ENCODE data around the gene LTB4R2.
A peak's percentile ranks its signal among the peaks of the same experiment; 100 is the strongest.

LTB4R2 gene

GRCh38 chr14:24270537-24271133, 39.3 kb upstream of the LTB4R2 start:
- DNase-seq (ENCODE audit: low read depth), result no peak
- H3K4me3 ChIP-seq (ENCODE audit: low read depth, low read length), result peak overlapping the region; percentile 92
- TF ChIP-seq CTCF (IDR thresholded peaks at IDR 0.05; ENCODE audit: insufficient read depth, low read depth, low read length, missing control alignments), result no peak

GRCh38 chr14:24271134-24271833, 38.7 kb upstream of the LTB4R2 start, which contains the start of gene RABGGTA:
Gene RABGGTA (minus strand): TSS chr14:24271597. CDS start chr14:24271115, 482 bp downstream.
- TF ChIP-seq CTCF (IDR thresholded peaks at IDR 0.05; ENCODE audit: insufficient read depth, low read depth, low read length, missing control alignments), result peak; percentile 88
- peak within 1 kb of the TSS; percentile 92 for H3K4me3 ChIP-seq (ENCODE audit: low read depth, low read length)
- DNase-seq (ENCODE audit: low read depth), result peak; percentile 98

GRCh38 chr14:24271834-24272263, 38.1 kb upstream of the LTB4R2 start:
- TF ChIP-seq CTCF (IDR thresholded peaks at IDR 0.05; ENCODE audit: insufficient read depth, low read depth, low read length, missing control alignments), result no peak
- H3K4me3 ChIP-seq (ENCODE audit: low read depth, low read length), result peak overlapping the region; percentile 92
- DNase-seq (ENCODE audit: low read depth), result no peak

- no peak overlapping the region; the same call in 1 of the 2 replicates for H3K4me3 ChIP-seq (ENCODE audit: low read depth, low read length)
- TF ChIP-seq CTCF (IDR thresholded peaks at IDR 0.05; ENCODE audit: insufficient read depth, low read depth, low read length, missing control alignments), result no peak
- DNase-seq (ENCODE audit: low read depth), result no peak
Observed at GRCh38 chr14:24272467-24272866, 37.5 kb upstream of the LTB4R2 start.

- peak; percentile 8 for TF ChIP-seq CTCF (IDR thresholded peaks at IDR 0.05; ENCODE audit: insufficient read depth, low read depth, low read length, missing control alignments)
- peak; percentile 38 for DNase-seq (ENCODE audit: low read depth)
- H3K4me3 ChIP-seq (ENCODE audit: low read depth, low read length), result peak overlapping the region; percentile 21; the same call in 1 of the 2 replicates
Observed at GRCh38 chr14:24273422-24273998, 36.4 kb upstream of the LTB4R2 start.

- TF ChIP-seq CTCF (IDR thresholded peaks at IDR 0.05; ENCODE audit: insufficient read depth, low read depth, low read length, missing control alignments), result no peak
- DNase-seq (ENCODE audit: low read depth), result peak; percentile 86
Observed at GRCh38 chr14:24274101-24274543, 35.8 kb upstream of the LTB4R2 start.

More at GRCh38 chr14:24274101-24274543, 35.8 kb upstream of the LTB4R2 start:
- peak overlapping the region; percentile 21 for H3K4me3 ChIP-seq (ENCODE audit: low read depth, low read length)

All from GM12865 (cell line).